ENCODE measurements around the gene PLA2G7. TPM values are rescaled to one million over a fixed set of nuclear protein-coding genes. Genes with fewer than 3 reads are reported as not detected.
A peak's percentile ranks its signal among the peaks of the same experiment; 100 is the strongest.

Gene PLA2G7
- polyA plus RNA-seq, 3 donors = 10.2 to 53.5 (median 24.4) TPM

DNA sequence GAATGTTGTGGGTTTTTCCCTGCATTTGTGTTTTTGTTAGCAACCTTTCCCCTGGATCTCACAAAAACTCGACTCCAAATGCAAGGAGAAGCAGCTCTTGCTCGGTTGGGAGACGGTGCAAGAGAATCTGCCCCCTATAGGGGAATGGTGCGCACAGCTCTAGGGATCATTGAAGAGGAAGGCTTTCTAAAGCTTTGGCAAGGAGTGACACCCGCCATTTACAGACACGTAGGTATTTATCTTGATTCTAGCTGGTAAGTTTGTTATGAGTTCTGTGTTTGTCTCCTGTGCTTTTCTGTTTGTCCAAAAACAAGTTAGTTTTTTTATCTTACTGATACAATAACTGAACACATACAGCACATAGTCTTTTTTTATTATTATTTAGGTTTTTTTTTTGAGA lies 79.4 kb downstream of the PLA2G7 start:
- no peak overlapping the region for H3K4me3 ChIP-seq (replicated peaks in 1 of 3; ENCODE audit: low read depth in 2 of 3, low read length in 3 of 3)
- H3K4me1 ChIP-seq (ENCODE audit: control insufficient read depth in 1 of 2, insufficient read depth in 2 of 2, low read length in 2 of 2) = peaks cover 10 to 17% of the 10 kb centered on the region in 2 donors
- WGBS (ENCODE audit: insufficient coverage) = 76% methylated on average over 3 of the region's 6 CpGs
- no peaks in the 10 kb centered on the region for H3K36me3 ChIP-seq (replicated peaks in 1 of 2; ENCODE audit: control insufficient read depth in 1 of 2, insufficient read depth in 2 of 2, low read length in 2 of 2)
- H2AFZ ChIP-seq (ENCODE audit: insufficient read depth, low read depth, low read length, poor library complexity, severe bottlenecking) = no peak overlapping the region
- no peaks in the 10 kb centered on the region for H3K79me2 ChIP-seq (ENCODE audit: insufficient read depth, low read length)
- no peak overlapping the region for H3K4me2 ChIP-seq (replicated peaks; ENCODE audit: extremely low read depth, low read length, poor library complexity, severe bottlenecking)
- Mint-ChIP-seq H3K4me3 (peak overlapping the region in 1 of 2 donors; percentile 46), H3K36me3 (peaks cover 0 to 6% of the 10 kb centered on the region in 2 donors), H3K9me3 (no peaks in the 10 kb centered on the region), H3K4me1 (peaks cover 14% of the 10 kb centered on the region), H3K27ac (no peak overlapping the region), H3K27me3 (ENCODE audit: low read depth in 3 of 3) (peaks cover 26 to 45% (median 35%) of the 10 kb centered on the region in 3 donors)
- no peaks in the 10 kb centered on the region for H3K9me3 ChIP-seq (replicated peaks in 1 of 2; ENCODE audit: control insufficient read depth in 1 of 2, insufficient read depth in 1 of 2, low read length in 2 of 2)
- intact Hi-C loops (cut with micrococcal nuclease) = no loop called here
- no peaks in the 10 kb centered on the region for H4K20me1 ChIP-seq (ENCODE audit: insufficient read depth, low read length)
- no peak for DNase-seq
- H3K9ac ChIP-seq (ENCODE audit: insufficient read depth, low read length, poor library complexity, severe bottlenecking) = no peak overlapping the region
- TF ChIP-seq, protein P1, sequence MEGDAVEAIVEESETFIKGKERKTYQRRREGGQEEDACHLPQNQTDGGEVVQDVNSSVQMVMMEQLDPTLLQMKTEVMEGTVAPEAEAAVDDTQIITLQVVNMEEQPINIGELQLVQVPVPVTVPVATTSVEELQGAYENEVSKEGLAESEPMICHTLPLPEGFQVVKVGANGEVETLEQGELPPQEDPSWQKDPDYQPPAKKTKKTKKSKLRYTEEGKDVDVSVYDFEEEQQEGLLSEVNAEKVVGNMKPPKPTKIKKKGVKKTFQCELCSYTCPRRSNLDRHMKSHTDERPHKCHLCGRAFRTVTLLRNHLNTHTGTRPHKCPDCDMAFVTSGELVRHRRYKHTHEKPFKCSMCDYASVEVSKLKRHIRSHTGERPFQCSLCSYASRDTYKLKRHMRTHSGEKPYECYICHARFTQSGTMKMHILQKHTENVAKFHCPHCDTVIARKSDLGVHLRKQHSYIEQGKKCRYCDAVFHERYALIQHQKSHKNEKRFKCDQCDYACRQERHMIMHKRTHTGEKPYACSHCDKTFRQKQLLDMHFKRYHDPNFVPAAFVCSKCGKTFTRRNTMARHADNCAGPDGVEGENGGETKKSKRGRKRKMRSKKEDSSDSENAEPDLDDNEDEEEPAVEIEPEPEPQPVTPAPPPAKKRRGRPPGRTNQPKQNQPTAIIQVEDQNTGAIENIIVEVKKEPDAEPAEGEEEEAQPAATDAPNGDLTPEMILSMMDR (IDR thresholded peaks at IDR 0.05) = no peak
- H3K27ac ChIP-seq (ENCODE audit: low read depth in 1 of 2, low read length in 2 of 2) = no peak overlapping the region
- H3K27me3 ChIP-seq (ENCODE audit: control insufficient read depth in 2 of 2, insufficient read depth in 2 of 2, low read length in 2 of 2) = peaks cover 21 to 43% of the 10 kb centered on the region in 2 donors

Other genes starting within 250 kb of the PLA2G7 start
- not detected for gene RCAN2, start 243.9 kb downstream of the PLA2G7 start, polyA plus RNA-seq
- not detected for gene CYP39A1, start 82.6 kb downstream of the PLA2G7 start, polyA plus RNA-seq
- gene SLC25A27, start 82.4 kb downstream of the PLA2G7 start, polyA plus RNA-seq = 1 to 10 TPM in 1 of 3 donors, under 1 TPM in 1, not detected in 1; 0.34 to 1.7 TPM
- gene TDRD6, start 47.5 kb downstream of the PLA2G7 start, polyA plus RNA-seq = under 1 TPM in 2 of 3 donors, not detected in 1; 0.29 to 0.94 TPM
- gene ANKRD66, start 11.6 kb upstream of the PLA2G7 start, polyA plus RNA-seq = not detected
- gene MEP1A, start 58.0 kb upstream of the PLA2G7 start, polyA plus RNA-seq = under 1 TPM; 0.05 to 0.10 (median 0.07) TPM
- gene ADGRF5, start 186.6 kb upstream of the PLA2G7 start, polyA plus RNA-seq = not detected

All from CD14-positive monocyte (primary cell).